Astrocyte of the cerebellum (primary cell): ENCODE results near the gene RMRP.
A peak's percentile ranks its signal among the peaks of the same experiment; 100 is the strongest.

Source experiments
- DNase-seq: peaks from one replicate; pipeline ENCODE4 v3.0.0-alpha.2; 2011; ENCODE audit warnings: low read depth
- H3K4me3 ChIP-seq: 2 replicates; pipeline ENCODE4 v1.5.1; 2011; ENCODE audit warnings: mild to moderate bottlenecking, low read depth, low read length, moderate library complexity
- CTCF ChIP-seq: IDR thresholded peaks from 2 replicates; pipeline ENCODE4 v1.5.1; 2012; ENCODE audit warnings: low read length, low read depth, moderate library complexity, mild to moderate bottlenecking; ENCODE audit errors: missing control alignments
- in situ Hi-C: cut with HindIII; loops from 2 replicates; pipeline ENCODE4 v1.10.0; 2017; ENCODE audit warnings: low sequenced_read_pairs

Gene RMRP

GRCh38 chr9:35700942-35701341, 43.1 kb upstream of the RMRP start:
- in situ Hi-C loops: no loop called here
- no peak for DNase-seq
- H3K4me3 ChIP-seq: no peak overlapping the region
- no peak for TF ChIP-seq CTCF

GRCh38 chr9:35700031-35700430, 42.2 kb upstream of the RMRP start:
- no peak overlapping the region for H3K4me3 ChIP-seq
- no peak for TF ChIP-seq CTCF
- DNase-seq: no peak
- in situ Hi-C loops: no loop called here

- no peak for TF ChIP-seq CTCF
- no peak overlapping the region for H3K4me3 ChIP-seq
- no peak for DNase-seq
- in situ Hi-C loops: no loop called here
Observed at GRCh38 chr9:35698231-35698630, 40.4 kb upstream of the RMRP start.

GRCh38 chr9:35697486-35697885, 39.7 kb upstream of the RMRP start:
- H3K4me3 ChIP-seq: no peak overlapping the region
- TF ChIP-seq CTCF: no peak
- in situ Hi-C loops: no loop called here
- no peak for DNase-seq

- in situ Hi-C loops: no loop called here
- no peak for DNase-seq
- no peak overlapping the region for H3K4me3 ChIP-seq
Observed at GRCh38 chr9:35696520-35697215, 38.8 kb upstream of the RMRP start.

GRCh38 chr9:35695943-35696401, 38.2 kb upstream of the RMRP start:
- no peak for DNase-seq
- in situ Hi-C loops: no loop called here
- no peak for TF ChIP-seq CTCF
- H3K4me3 ChIP-seq: no peak overlapping the region

More at GRCh38 chr9:35696520-35697215, 38.8 kb upstream of the RMRP start:
- peak; percentile 97 for TF ChIP-seq CTCF
